Stomach (tissue), 4 donors: ENCODE results near the gene LYRM4.

Experiments used
- EP300 ChIP-seq: sonication (generic); formaldehyde crosslinking; IDR thresholded peaks from one replicate; pipeline ENCODE4 v1.6.1; 2017; ENCODE audit warnings: antibody characterized with exemption
- POLR2A ChIP-seq, 4 donors: fragments of 450-650 bp; IDR thresholded peaks; one replicate each; pipeline ENCODE4 v1.6.1; 2016; ENCODE audit warnings: antibody characterized with exemption in 4 of 4, control low read depth in 2 of 4, mild to moderate bottlenecking in 1 of 4, moderate library complexity in 1 of 4
- POLR2AphosphoS5 ChIP-seq, 3 donors: sonication (generic); formaldehyde crosslinking; IDR thresholded peaks; one replicate each; pipeline ENCODE4 v1.6.1; 2016; ENCODE audit warnings: antibody characterized with exemption in 3 of 3
- TF ChIP-seq, protein P1 (sequence below), 7 experiments: fragments of 450-650 bp in 4 of 7; fragments of 200-600 bp in 3 of 7; sonication (generic) in 3 of 7; IDR thresholded peaks; one replicate each; pipeline ENCODE4 v1.5.1; 2016 to 2019; ENCODE audit warnings: antibody characterized with exemption in 7 of 7, control low read depth in 2 of 7, mild to moderate bottlenecking in 1 of 7

DNA sequence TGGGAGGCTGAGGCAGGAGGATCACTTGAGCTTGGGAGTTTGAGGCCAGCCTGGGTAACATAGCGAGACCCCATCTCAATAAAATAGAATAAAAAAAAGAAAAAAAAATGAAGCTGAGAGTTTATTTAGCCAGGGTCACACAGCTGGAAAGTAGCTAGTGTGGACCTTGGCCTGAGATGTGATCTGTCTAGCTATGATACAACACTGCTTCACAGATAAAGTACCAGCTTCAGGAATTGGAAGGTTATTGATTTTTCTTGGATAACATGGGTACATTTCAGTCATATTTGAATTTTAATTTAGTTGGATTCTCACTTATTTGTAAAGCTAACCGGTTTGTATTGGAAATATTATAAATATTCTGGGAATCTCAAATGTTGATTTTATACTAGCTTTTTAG lies 5.7 kb upstream of the LYRM4 start:
- TF ChIP-seq, protein P1, sequence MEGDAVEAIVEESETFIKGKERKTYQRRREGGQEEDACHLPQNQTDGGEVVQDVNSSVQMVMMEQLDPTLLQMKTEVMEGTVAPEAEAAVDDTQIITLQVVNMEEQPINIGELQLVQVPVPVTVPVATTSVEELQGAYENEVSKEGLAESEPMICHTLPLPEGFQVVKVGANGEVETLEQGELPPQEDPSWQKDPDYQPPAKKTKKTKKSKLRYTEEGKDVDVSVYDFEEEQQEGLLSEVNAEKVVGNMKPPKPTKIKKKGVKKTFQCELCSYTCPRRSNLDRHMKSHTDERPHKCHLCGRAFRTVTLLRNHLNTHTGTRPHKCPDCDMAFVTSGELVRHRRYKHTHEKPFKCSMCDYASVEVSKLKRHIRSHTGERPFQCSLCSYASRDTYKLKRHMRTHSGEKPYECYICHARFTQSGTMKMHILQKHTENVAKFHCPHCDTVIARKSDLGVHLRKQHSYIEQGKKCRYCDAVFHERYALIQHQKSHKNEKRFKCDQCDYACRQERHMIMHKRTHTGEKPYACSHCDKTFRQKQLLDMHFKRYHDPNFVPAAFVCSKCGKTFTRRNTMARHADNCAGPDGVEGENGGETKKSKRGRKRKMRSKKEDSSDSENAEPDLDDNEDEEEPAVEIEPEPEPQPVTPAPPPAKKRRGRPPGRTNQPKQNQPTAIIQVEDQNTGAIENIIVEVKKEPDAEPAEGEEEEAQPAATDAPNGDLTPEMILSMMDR (IDR thresholded peaks at IDR 0.05) = no peak
- no peak for TF ChIP-seq POLR2A (IDR thresholded peaks at IDR 0.05)
- TF ChIP-seq EP300 = no peak
- TF ChIP-seq POLR2AphosphoS5 (IDR thresholded peaks at IDR 0.05) = no peak
